Measurements from ENCODE around the gene GAL3ST1.
A peak's percentile ranks its signal among the peaks of the same experiment; 100 is the strongest.
"Not testable (repeated sequence)": the region's sequence is repeated elsewhere in the genome, so short reads cannot be mapped to it uniquely, and the experiment has no call there.

The GAL3ST1 gene

DNA sequence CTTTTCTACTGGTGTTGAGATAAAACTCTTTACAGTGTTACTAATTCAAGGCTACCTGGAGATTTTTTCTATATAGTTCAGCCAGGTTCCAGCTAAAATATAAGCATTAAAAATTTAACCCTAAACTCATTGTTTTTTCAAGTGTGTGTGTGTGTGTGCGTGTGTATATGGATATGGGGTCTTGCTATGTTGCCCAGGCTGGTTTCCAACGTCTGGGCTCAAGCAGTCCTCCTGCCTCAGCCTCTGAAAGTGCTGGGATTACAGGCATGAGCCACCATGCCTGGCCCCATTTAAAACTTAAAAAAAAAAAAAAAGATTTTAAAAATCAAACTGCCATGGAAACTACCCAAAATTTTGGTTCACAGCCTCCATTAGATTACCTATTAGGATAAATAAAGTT lies 21.7 kb upstream of the GAL3ST1 start:
- no peak for DNase-seq

DNA sequence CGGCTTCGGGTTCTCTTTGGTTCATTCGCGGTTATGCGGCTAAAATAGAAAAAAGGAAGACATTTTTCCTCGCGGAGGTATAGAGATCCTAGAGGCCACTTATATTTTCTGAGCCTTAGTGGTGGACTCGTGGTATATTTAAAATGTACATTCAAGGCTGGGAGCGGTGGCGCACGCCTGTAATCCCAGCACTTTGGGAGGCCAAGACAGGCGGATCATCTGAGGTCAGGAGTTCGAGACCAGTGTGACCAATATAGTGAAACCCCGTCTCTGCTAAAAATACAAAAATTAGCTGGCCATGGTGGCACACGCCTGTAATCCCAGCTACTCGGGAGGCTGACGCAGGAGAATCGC lies 17.9 kb upstream of the GAL3ST1 start:
- not testable (repeated sequence) for DNase-seq

DNA sequence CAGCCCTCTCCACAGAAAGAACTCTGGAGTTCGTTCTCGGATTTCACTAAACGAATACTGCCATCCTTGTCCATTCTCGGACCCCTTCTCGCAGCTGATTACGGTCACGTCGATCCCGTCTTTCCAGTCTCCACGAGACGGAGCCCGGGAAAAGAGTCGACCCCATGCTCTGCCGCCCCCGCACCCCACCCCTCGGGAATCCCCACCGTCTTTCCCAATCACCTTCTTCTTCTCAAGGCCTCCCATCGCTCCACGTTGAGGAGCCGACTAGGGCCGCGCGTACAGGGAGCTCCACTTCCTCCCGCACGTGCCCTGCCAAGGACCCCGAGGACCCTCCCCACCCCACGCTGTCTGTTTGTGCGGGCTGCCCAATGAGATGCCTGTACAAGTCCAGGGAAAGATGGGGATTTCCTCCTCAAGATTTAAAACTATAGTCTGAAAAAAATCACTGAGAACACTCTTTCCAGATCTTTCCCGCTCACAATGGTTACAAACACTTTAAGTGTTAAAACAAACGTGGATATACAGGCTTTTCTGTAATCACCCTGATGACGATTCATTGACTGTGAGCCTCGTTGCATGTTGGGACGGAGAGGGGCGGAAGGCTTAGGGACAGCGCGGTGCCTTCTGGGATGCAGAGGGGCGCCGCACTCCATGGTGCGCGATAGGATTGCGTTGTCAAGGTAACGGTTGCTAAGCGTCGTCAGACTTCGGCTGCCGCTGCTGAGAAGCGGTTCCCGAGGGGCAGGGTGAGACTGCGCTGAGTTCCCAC lies 17.3 kb upstream of the GAL3ST1 start, which contains the start of gene PES1:
TSS of gene PES1 (minus strand) at position 323 of the 772 bp plus-strand sequence. CDS start at position 246, 77 bp downstream.
- peak; percentile 95 for DNase-seq

DNA sequence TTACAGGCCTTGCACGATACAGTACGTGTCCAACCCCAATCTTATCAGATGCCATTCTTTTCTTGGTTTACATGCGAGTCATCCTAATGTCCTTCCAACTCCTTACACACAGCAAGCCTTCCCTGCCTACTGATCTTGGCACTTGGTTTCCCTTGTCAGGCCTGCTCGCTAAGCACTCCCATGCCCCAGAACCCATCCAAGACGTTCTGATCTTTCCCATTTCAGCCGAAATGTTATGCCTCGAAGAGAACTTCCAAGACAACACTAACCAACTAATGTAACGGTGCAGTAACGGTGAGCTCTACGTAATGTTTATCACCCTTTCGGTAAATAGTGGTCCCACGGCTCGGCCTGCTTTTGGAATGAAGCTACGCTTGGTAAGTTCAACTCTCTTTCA lies 16.7 kb upstream of the GAL3ST1 start:
- DNase-seq = no peak

DNA sequence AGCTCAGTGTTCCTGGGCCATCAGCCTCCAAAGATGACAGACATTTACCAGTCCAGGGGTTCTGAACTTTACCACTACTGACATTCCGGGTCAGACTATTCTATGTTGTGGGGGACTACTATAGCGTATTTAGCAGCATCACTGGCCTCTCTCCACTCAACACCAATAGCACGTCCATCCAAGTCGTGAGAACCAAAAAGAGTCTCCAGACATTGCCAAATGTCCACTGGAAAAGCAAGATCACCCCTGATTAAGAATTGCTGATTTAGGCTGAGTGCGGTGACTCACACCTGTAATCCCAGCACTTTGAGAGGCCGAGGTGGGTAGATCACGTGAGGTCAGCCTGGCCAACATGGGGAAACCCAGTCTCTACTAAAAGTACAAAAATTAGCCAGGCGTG lies 11.9 kb upstream of the GAL3ST1 start:
- no peak for DNase-seq

DNA sequence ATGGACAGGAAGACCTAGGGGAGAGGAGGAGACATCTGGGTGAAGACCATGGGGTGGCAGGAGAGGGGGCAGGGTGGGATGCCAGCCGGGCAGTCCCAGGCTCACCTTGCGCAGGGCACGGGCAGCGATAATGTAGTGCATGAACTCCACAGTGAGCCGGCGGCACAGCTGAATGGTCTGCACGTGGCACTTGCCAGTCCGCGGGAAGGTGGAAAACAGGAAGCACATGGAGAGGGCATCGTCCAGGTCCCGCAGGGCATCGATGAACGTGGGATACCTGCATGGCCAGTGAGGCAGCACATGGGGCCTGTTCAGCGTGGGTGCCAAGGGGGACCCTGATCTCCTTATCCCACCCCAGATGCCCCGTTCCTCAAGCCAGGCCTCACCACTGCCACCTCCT lies 10.0 kb upstream of the GAL3ST1 start:
- DNase-seq = no peak

DNA sequence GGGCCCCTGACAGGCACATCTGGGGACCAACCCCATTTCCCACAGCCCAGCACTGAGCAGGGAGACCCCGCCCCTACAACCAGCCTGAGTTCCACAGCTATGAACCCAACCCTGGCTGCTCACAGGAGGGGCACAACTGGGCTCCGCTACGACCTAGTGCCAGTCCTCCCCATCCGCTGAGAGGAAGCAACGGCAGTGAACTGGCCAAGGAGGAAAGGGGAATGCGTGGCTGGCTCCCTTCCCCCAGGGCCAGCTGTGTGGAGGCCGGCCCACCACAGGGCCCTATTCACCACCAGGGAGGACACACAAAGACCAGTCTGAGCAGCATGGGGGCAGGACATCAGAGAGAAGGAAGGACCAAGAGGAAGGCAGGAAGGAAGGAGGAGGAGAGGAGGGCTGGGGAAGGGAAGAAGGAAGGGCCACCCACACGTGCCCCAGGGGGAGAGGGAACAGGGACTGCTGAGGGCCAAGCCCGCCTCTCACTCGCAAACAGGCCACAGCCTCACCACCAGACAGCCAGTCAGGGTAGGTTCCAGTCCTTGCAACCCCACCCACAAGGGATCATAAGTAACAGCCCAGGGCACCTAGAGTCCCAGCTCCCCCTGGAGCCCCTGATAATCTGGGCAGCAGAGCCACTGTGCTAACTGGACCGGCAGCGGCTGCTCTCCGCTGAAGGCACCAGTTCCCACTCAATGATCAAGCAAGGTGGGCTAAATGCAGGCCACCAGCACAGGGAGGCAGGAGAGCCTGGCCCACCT lies 8.5 kb upstream of the GAL3ST1 start:
- no peak for DNase-seq

DNA sequence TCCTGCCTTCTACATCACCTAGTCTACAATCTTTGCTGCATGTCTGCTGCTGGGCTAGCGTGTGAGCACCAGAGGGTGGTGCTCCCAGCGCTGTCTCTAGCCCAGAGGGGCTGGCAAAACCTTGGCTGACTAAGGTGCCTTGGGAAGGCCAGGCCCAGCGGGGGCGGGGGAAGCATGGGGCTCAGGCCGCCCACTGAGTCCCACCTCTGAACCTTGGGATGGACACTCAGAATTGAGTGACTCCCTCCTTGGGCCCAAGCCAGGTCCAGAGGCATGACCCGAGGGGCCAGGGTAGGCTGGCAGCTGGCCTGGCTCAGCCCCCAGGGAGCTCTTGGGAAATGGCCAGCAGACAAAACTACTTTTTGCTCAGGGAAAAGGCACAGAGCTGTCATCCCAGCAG lies 7.6 kb upstream of the GAL3ST1 start:
- no peak for DNase-seq

DNA sequence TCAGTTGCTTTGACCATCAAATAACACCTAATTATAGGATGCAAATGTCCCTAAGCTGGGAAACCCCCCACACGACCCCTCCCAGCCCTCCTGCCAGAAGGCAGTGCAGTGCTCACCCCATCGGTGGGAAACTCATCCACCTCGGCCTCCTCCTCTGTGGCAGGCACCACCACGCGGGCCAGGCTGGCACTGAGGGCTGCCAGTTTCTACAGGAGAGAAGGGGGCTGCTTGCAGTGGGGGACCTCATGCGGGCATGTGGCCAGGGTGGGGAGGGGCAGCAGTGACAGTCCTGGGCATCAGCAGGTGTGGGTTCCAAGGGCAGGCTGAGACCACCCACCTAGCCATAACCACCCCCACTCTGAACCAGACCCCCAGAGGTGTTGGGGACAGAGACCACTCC lies 6.4 kb upstream of the GAL3ST1 start:
- no peak for DNase-seq

DNA sequence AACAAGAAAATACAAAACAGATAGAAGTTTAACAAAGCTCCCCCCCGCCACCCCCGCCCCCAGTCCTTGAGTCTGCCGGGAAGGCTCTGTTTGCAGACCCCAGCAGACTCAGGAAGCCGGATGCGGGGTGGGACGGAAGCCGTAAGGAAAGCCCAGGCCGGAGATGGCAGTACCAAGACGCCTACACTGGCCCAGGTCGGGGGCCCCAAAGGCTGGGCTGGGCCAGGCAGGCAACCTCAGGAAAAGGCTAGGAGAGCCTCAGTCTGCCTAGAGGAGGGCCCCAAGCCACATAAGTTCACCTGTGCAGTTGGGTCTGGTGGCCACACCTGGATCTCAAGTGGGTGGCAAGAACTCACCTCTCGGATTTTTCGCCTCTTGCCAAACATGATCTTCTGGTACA lies 4.0 kb upstream of the GAL3ST1 start:
- DNase-seq = no peak

DNA sequence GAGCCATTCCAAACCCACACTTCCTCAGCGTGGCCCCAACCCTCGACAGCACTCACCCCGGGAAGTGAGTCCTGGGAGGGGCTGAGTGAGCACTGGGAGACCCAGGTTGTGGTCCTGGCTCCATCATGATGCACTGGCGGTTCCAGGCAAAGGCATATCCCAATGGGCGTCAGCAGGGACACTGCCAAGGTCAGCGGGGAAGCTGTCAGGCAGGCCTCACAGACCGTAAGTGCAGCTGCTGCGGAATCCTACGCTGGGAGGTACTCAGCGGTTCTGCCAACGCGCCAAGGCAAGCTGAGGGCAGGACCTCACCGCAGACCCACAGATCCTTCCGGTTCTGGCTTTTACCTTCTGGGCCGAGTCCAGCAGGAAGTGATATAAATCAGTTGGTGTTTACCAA lies 1.4 kb upstream of the GAL3ST1 start:
- DNase-seq = no peak

DNA sequence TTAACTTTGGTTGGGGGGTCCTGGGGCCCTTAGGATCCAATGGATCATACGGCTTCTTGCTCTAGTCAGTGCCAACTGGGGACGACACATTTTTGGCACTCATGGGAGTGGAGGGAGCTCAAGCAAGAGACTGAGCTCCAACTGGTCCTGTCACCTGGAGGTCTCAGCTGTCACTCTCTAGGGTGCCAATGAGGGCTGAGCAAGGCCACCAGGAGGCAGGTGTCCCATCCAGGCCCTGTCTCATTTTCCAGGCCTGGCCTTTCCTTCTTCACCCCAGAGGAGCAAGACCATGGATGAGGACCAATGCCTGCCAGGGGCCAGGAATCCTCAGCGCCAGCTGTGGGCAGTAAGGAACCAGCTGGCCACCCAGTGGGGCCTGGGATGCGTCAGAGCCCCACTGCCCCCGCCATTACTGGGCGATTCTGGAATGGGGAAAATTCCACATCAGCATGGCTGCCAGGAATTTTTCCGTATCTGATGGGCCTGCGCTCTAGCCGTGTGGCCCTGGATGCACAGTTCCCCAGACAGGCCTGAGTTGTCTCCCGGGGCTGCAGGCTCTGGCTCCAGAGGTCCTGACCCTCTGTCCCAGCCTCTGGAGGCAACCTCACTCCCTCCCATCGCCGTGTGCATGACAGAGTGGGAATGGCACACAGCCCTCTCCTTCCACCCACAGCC lies 669 bp upstream of the GAL3ST1 start:
- no peak for DNase-seq

DNA sequence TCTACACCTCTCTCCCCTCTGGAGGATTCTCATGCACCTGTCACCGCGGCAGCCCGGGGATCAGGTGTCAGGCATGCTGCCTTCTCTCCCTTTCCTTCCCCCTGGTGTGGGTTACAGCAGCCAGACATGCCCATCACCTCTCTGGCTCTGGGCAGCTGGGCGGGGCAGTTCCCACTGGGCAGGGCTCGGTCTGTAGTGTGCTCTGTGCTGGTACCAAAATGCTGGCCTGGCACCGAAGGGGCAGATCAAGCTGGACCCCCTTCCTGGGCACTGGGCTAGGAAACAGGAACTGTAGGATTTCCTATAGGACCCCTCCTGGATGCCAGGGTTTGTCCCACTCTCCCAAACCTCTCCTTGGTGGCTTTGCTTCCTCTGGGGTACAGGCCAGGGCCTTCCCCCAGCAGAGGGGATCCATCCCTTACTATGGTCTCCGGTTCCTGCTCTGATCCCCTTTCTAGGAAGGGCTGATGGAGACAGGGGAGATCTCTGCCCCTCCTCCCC lies 821 bp downstream of the GAL3ST1 start:
- no peak for DNase-seq

DNA sequence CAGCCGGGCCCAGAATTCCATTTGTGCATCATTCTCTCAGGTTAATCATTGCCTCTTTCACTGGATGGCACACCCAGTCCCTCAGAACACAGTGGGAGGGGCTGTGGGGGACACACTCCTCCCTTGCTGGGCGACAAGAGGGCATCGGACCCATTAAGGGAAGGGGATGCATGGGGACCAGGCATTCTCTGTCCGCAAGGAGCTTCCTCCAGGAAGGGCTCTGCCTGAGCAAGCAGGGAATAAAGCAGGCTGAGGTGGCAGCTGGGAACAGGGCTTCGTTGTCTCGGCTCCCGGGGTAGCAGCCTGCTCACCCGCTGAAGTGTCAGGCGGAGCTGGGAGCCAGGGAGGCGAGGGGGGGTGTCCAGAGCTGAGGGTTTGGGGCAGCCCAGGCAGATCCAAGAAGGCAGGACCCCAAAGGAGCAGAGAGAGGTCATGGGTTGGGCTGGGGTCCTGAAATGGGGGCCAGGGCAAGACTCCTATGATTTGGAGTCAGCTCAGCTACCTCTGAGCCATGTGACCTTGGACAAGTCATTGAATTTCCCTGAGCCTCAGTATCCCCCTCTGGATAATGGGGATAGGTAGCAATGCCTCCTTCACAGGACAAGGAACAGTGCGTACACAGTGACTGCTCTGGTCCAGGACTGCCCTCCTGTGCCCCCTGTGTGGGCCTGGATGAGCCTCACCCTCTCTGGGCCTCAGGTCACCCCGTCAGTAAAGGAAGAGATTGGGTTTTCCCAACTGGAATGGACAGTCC lies 1.4 kb downstream of the GAL3ST1 start:
- no peak for DNase-seq

DNA sequence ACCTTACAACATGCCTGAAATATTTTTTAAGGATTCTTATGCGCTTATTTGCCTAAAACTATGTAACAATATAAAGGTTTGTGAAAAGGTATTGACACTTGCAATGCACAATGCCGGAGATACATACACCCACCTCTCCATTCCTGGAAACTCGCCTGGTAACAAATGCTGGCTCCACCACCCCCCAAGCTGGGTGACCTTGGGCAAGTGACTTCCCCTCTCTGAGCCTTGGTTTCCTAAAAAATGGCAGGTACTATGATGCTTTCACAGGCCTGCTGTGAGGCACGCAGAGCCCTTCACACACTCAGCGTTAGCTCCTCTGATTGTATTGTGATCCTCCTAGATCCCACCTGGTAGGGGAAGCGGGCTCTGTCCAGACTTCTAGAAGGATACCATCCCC lies 2.3 kb downstream of the GAL3ST1 start:
- no peak for DNase-seq

DNA sequence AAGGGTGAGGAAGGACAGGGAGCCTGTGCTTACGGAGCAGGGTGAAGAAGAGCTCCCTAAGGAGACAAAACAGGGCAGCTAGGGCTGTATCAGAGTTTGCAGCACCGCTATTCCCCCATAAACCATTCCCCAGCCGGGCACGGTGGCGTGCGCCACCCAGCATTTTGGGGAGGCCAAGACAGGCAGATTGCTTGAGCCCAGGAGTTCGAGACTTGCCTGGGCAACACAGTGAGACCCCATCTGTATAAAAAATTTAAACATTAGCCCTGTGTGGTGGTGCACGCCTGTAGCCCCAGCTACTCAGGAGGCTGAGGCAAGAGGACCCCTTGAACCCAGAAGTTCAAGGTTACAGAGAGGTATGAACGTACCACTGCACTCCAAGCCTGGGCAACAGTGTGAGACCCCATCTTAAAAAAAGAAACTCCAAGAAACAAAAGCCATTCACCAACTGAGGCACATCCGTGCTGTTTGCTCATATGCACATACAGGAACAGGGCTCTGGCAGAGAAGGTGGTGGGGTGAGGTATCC lies 4.7 kb downstream of the GAL3ST1 start:
- DNase-seq = no peak

DNA sequence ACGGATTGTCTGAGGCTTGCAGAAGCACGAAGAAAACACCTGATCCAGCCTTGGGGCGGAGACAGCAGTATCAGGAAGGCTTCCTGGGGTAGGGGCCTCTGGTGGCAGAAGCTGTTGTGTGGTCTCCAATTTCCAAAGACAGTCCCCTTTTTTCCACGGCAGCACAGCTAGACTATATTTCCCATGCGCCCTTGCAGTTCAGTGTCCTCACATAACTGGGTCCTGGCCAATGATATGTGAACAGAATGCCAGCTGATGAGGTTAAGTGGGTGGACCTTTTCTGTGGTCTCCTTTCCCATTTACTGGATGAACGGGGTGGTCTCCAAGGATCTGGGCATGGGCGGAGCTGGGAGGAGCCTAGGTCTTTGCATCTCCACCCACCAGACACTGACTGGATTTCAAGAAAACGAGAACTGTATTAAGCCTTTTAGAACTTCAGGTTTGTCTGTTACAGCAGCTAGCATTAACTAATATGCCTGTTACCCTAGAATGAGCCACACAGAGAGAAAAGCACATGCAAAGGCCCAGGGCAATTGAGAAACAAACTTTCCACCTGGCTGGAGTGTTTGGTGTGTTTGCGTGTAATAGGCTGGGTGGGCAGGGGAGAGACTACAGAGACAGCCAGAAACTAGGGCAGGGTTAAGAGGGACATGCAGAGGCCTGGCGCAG lies 6.2 kb downstream of the GAL3ST1 start:
- no peak for DNase-seq

DNA sequence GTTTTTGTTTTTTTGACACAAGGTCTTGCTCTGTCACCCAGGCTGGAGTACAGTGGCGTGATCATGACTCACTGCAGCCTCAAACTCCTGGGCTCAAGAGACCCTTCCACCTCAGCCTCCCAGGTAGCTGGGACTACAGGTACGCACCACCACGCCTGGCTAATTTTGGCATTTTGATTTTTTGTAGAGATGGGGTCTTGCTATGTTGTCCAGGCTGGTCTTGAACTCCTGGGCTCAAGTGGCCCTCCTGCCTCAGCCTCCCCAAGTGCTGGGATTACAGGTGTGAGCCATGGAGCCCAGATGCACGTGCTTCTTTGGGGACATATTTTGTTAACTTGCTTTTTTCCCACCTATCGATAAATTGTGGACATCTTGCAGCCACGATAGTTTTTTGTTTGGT lies 7.2 kb downstream of the GAL3ST1 start:
- DNase-seq = not testable (repeated sequence)

DNA sequence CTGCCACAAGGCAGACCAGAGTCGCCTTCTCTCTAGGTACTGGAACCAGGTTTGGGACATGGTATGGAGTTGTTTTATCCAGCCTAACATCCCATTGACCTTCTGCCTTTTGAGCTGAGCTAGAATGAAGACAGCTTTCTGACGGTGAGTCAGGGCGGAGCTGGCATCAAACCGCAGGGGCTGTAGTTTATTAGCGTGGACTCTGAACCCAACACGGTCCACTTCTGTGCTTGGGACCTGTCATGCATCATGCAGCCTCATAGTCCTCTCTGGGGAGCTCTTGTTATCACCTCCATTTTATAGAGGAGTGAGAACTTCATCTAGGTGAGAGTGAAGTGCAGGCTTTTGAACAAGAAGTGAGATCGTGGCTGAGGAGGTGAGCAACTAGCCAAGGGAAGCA lies 8.3 kb downstream of the GAL3ST1 start:
- DNase-seq = no peak

DNA sequence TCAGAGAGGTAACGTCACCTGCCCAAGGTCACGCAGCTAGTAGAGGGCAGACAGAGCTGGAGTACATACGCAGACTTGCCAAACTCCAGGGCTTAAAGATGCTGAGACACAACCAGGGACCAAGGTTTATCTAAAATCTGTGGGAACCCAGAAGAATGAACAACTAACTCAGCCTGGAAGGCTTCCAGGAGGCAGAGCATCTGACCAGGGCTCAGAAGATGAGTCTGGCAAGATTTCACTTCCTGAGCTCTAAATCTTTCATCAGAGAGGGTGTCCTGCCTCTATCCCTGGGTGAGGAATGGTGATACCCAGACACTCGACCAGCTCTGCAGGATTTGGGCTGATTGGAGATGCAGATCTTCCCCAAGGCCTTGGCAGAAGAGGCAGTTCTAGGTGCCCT lies 9.1 kb downstream of the GAL3ST1 start:
- no peak for DNase-seq

DNA sequence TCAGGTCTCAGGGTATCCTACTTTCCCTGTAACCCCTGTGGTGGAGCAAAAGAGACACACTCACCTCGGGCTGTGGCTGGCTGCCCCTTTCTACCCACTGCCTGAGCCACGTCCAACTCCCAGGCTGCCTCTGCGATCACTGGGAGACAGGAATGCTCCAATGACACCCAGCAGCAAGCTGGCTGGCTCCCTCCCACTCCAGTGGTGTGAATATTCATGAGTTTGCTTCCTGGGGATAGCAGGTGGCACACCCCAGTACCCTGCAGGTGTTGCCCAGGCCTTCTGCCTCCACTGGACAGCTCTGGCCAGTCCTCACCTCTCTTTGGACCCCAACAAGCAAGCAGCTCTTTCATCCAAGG lies 9.7 kb downstream of the GAL3ST1 start:
- DNase-seq = no peak

DNA sequence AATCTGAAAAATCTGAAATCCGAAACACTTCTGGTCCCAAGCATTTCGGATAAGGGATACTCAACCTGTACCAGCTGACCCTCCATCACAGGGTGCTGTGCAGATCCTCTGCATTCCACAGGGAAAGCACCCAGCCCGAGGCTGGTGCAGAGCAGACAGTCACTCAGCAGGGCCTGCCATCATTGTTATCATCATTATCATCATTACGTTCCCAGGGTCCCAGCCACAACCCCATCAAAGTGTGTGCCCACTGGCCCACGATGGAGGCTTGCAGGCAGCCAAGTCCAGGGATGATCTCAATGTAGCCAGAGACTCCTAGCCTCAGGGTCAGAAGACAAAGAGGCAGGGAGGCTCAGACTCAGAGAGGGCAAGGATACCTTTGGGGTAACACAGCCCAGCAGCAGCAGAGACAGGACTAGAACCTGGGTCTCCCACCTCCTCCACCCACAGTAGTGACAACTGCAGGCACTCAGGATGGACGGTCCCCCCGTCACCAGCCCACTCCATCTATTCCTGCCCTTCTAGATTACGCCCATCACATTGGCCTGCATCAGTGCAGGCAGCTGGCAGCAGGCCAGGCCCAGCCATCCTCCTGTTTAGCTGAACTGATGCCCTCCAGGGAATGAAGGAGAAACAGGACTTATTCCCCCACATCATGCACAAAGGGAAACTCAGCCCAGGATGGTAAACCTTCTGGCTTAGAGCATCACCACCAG lies 10.3 kb downstream of the GAL3ST1 start:
- DNase-seq = no peak
